ENCODE data around the gene ZNF208.
"Not testable (repeated sequence)": the region's sequence is repeated elsewhere in the genome, so short reads cannot be mapped to it uniquely, and the experiment has no call there.

ZNF208 gene

DNA sequence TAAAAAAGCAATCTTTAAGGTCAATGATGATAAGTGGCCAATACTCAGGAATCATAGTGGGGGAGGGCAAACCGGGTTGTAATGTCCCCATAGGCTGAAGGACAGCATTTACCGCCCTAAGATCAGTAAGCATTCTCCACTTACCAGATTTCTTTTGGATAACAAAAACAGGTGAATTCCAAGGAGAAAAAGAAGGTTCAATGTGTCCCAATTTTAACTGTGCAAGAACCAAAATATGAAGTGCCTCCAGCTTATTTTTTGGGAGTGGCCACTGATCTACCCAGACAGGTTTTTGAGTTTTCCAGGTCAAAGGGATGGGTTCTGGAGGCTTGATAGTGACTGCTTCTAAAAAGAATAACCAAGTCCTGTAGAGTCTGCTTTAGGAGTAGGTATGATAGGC lies 125.2 kb downstream of the ZNF208 start:
- not testable (repeated sequence) for DNase-seq (ENCODE audit: low read depth in 2 of 3, low spot score in 1 of 3)

DNA sequence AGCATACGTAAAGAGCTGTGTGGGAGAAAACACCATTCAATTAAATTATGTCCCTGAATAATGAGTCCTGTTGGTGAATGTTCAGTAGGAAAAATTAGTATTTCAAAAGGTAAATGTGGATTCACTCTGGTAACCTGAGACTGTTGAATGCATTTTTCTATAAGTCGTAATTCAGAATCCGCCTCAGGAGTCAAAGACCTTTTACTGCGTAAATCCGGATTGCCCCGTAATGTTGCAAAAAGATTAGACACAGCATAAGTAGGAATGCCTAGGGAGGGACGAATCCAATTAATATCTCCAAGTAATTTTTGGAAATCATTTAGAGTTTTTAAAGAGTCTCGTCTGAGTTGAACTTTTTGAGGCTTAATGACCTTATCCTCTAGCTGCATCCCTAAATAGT lies 126.0 kb downstream of the ZNF208 start:
- DNase-seq (ENCODE audit: low read depth in 2 of 3, low spot score in 1 of 3) = not testable (repeated sequence)

DNA sequence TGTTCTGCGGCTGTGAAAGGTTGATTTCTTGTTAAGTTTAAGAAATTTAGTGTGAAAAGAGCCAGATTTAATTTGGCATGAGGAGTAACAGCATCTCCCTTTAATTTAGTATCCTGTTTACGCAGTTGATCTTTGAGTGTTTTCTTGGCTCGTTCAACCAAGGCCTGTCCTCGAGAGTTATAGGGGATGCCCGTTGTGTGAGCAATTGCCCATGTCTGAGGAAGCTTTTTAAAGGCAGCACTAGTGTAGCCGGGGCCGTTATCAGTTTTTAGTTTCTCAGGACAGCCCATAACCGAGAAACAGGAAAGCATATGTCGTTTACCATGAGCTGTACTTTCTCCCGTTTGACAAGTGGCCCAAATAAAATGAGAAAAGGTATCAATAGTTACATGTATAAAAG lies 127.2 kb downstream of the ZNF208 start:
- DNase-seq (ENCODE audit: low read depth in 2 of 3, low spot score in 1 of 3) = no peak

Measured in stimulated activated CD4-positive, alpha-beta T cell treated with anti-CD3 and anti-CD28 coated beads, Interleukin-12 subunit alpha, Interleukin-12 subunit beta, amount 100 ng/mL, for 48 hours (primary cell).